Suppressor macrophage treated with lipopolysaccharide for 1 hour (primary cell): ENCODE data around the gene MYOM1.
"Not testable (repeated sequence)": the region's sequence is repeated elsewhere in the genome, so short reads cannot be mapped to it uniquely, and the experiment has no call there.

Experiments used
- DNase-seq, 3 donors: peaks; one replicate each; pipeline ENCODE4 v3.0.0-alpha.2; 2020 to 2022

The MYOM1 gene

GRCh38 chr18:3248658-3249359 lies 29.0 kb upstream of the MYOM1 start:
- peak; percentile 53 to 70 (median 60) for DNase-seq

GRCh38 chr18:3248062-3248657 lies 28.4 kb upstream of the MYOM1 start:
- peak; percentile 60 to 64 (median 63) for DNase-seq

DNA sequence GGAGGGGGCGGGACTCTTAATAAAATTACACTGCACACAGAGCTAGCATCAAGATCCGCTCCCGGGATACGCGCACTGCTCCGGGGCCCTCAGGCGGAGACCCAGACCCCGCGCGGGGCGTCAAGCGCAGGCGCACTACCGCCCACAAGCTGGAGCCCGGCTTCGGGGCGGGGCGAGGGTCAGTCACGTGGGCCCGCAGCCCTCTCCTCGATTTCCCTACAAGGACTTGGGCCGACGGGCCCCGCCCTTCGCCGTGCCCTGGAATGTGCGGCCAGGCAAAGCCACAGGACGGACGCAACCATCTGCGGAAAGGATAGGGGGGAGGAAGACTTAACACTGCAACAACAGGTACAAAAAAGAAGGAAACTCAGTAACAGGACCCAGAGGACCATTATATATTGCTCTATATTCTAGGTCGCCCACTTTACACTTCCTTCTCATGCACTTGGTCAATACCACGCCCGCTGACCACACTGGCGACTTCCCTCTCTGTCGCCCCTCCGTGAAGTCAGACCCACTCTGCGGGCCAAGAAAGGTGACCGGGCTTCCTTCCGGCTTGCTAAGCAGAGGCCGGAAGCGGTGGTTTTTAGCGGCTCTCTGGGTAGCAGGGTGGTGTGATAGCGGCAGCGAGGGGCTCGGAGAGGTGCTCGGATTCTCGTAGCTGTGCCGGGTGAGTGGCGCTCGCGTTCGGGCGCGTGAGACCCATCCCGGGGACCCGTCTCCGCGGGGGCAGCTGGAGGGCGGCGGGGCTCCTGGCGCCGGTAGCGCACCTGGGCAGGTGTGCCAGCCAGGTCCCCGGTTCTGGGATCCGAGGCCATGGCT lies 27.7 kb upstream of the MYOM1 start, which contains the start of gene MYL12A:
MYL12A (plus strand) TSS at position 562 of the 822 bp plus-strand sequence. CDS start 5,447 bp downstream, outside the sequence.
- DNase-seq: peak; percentile 97 to 99 (median 98)

- DNase-seq: peak; percentile 52 to 58 (median 52)
Measured at GRCh38 chr18:3246635-3247239, 27.0 kb upstream of the MYOM1 start.

GRCh38 chr18:3245853-3246634 lies 26.3 kb upstream of the MYOM1 start:
- DNase-seq: peak; percentile 91 to 93 (median 93)

GRCh38 chr18:3245185-3245564 lies 25.4 kb upstream of the MYOM1 start:
- DNase-seq: no peak

GRCh38 chr18:3238742-3239141 lies 19.0 kb upstream of the MYOM1 start:
- DNase-seq: no peak

- no peak for DNase-seq
Measured at GRCh38 chr18:3236470-3236869, 16.7 kb upstream of the MYOM1 start.

GRCh38 chr18:3235846-3236245 lies 16.1 kb upstream of the MYOM1 start:
- peak; percentile 26 to 40 (median 29) for DNase-seq

GRCh38 chr18:3234457-3234856 lies 14.7 kb upstream of the MYOM1 start:
- DNase-seq: no peak

DNA sequence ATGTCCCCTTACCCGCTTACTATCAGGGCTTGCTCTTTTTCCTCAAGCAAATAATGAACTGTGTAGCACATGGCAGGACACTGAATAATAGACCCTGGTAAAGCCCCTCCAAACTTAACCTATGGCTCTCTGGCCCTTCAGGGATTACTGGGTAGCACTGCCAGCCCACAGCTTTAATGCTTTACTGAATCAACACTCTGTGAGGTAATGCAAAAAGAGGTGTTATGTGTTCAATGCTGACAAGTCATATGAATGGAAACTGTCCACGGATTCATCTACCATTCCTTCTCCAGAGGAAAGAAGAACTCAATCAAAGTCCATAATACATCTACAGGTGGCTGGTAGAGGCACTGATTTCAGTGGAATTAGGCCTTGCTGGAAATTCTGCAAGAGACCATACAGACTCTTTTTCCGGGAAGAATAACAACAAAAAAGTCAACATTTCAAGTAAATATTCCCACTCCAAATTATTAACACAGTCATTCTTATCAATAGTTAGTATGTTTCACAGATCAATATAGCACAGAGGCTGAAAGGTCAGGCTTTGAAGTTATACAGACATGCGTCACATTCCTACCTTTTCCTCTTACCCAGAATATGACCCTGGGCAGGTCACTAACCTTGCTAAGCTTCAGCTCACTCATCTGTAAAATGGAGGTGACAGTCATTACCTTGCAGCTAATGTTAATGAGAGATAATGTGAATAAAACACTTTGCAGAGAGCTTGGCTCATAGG lies 13.8 kb upstream of the MYOM1 start:
- DNase-seq: no peak

DNA sequence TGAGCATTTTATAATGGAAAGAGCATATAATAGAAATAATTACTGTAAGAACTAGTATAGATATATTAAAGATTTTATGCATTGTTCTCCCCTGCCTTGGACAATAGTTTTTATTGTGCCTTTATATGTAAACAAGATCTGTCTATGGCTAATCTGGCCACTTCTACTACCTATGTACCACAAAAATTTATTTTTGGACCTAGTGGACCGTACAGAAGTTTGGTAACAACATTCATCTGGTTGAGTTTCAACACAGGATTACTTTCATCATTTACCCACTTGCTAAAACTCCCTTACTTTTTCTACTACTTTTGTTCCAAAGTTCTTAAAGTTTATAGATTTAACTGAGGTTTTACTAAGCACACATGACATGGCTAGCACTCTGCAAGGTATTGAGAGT lies 13.2 kb upstream of the MYOM1 start:
- no peak for DNase-seq

DNA sequence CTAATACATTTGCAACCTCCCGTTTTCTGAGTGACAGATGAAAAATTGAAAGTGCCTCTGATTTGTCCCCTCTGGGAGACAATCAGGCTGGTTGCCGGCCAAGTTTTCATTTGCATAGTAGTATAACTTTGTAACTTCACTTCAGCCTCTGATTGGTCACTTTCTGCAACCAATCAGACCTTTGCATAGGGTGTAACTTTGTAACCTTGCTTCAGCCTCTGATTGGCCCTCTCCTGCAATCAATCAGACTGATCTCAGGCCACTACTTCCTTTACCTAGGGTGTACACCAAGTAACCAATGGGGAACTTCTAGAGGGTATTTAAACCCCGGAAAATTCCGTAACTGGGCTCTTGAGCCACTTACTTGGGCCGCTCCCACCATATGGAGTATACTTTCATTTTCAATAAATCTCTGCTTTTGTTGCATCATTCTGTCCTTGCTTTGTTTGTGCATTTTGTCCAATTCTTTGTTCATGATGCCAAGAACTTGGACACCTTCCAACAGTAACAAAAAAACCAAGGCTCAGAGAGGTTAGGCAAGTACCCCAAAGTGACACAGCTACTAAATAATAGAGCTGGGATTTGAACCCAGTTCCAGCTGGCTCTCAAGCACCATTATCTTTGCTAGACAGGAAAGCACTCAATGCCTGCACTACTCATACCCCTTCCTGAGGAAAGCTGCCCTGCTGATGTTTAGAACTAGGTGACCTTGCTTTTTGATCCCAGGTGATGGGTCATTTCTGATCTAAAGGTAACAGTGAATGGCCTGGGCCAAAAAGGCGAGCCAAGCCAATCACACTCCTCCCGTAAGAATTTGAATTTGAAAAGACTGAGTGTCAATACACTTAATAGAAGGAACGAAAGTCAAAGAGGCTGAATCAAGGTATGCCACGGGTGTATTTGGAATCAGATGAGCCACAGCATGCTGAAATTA lies 10.9 kb upstream of the MYOM1 start:
- peak; percentile 5 to 40 (median 27) for DNase-seq

DNA sequence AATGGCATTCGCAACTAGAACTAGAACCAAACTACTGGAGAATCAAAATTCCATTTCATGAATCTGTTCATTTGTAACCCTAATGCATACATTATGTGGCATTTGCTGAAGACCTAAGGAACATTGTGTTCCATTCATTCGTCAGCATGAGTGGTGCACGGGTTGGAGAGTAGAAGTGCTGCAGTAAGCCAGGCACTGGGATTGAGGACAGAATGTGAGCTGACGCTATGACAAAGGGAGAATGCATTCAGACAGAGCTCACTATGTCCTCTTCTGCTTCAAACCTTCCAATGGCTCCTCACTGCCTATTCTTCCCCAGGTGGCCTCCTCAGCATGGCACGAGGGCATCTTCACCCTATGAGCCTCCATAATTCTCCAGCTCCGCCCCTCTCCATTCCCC lies 6.3 kb upstream of the MYOM1 start:
- no peak for DNase-seq

DNA sequence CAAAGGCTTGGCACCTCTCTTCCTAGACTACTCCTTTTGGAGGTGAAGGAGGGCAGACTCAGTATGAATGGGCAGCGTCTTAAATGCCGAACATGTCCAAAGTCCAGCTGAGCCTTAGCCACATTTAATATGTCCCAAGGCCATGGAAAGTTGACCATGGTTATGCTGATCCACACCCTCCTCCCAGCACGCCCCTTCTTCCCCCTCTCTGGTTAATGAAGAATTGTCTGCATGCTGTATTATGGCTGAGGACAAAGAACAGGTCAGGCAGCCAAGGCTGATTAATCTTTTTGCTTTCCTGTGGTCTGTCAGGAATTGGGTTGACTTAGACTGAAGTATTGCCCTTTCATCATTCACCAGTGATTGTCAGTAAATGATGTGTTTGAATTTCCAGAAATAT lies 5.8 kb upstream of the MYOM1 start:
- no peak for DNase-seq

DNA sequence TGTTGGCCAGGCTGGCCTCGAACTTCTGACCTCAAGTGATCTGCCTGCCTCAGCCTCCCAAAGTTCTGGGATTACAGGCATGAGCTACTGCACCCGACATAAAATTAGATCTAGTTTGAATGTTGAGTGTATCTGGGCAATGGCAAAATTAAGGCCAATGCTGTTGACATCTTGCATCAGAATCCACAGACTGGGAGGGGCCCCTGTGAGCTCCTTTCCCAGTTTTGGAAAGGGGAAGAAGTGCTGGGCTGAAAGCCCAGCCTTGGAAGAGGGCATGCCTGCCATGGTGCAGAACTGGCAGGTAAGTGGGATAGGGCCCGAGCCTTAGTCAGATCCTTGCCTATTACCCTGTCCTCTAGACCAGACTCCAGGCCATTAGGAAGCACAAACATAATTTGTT lies 4.5 kb upstream of the MYOM1 start:
- peak in 1 of 3 donors; percentile 4 for DNase-seq

DNA sequence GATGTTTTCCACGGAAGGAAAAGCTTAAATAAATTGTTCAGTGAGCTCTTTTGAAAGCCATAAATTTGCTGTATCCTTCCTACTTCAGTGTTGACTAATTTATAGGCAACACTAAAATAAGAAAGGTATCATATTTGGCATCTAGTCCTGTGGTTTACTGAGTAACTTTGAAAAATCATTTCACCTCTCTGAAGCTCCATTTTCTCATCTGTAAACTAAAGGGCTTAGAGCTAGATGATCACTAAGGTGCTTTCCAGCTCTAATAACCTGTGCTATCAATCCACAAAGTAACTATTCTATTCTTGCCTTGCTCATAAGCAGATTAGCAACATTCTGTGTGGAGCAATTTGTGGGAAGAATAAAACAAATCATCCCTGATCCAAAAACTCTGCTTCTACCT lies 3.6 kb upstream of the MYOM1 start:
- DNase-seq: no peak

- DNase-seq: no peak
Measured at GRCh38 chr18:3221496-3221895, 1.7 kb upstream of the MYOM1 start.

- not testable (repeated sequence) for DNase-seq
Measured at GRCh38 chr18:3220868-3221267, 1.1 kb upstream of the MYOM1 start.

DNA sequence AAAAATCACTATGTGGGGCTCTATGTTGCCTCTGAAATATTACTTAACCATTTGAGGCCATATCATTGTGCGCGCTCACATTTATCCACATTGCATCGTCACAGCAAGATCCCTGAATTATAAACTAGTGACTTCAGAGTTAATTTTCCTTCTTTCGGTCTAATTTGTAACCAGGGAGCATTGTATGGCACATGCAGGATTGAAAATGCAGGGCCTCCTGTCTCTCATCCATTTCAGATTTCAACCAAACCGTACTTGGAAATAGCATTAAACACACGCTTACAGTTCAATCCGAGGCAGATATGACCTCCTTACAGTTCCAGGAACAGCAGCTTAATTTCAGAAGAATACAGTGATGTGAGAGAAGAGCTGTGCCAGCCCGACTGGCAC lies 532 bp downstream of the MYOM1 start:
- no peak for DNase-seq

GRCh38 chr18:3218819-3219218 lies 949 bp downstream of the MYOM1 start:
- no peak for DNase-seq
